Trophoblast cell (in vitro differentiated cells and primary cell): ENCODE data around the gene RABL2A.

Source experiments
- DNase-seq, 2 donors: peaks; one replicate each; pipeline ENCODE4 v3.0.0-alpha.2; 2016
- H2AFZ ChIP-seq: 2 replicates; pipeline ENCODE4 v1.6.1; 2013; ENCODE audit warnings: low read length, moderate library complexity, mild to moderate bottlenecking; ENCODE audit not compliant: insufficient read depth, poor library complexity
- H2AK5ac ChIP-seq: 2 replicates; pipeline ENCODE4 v1.6.1; 2013; ENCODE audit warnings: mild to moderate bottlenecking, low read length
- H2BK120ac ChIP-seq: 2 replicates; pipeline ENCODE4 v1.6.1; 2013; ENCODE audit warnings: low read length, mild to moderate bottlenecking, moderate library complexity; ENCODE audit not compliant: insufficient read depth, poor library complexity
- H2BK12ac ChIP-seq: 2 replicates; pipeline ENCODE4 v1.6.1; 2013; ENCODE audit warnings: mild to moderate bottlenecking, low read length, moderate library complexity
- H2BK5ac ChIP-seq: 2 replicates; pipeline ENCODE4 v1.6.1; 2013; ENCODE audit warnings: low read length, low read depth, moderate library complexity, mild to moderate bottlenecking; ENCODE audit not compliant: poor library complexity
- H3K14ac ChIP-seq: 2 replicates; pipeline ENCODE4 v1.6.1; 2013; ENCODE audit warnings: mild to moderate bottlenecking, low read length
- H3K18ac ChIP-seq: 2 replicates; pipeline ENCODE4 v1.6.1; 2013; ENCODE audit warnings: mild to moderate bottlenecking, low read length
- H3K23ac ChIP-seq: 2 replicates; pipeline ENCODE4 v1.6.1; 2013; ENCODE audit warnings: low read length
- H3K27ac ChIP-seq: 2 replicates; pipeline ENCODE4 v1.5.1; 2013; ENCODE audit warnings: low read depth, mild to moderate bottlenecking, inconsistent platforms, low read length, moderate library complexity
- H3K27me3 ChIP-seq: 2 replicates; pipeline ENCODE4 v1.6.1; 2013; ENCODE audit warnings: inconsistent platforms, mild to moderate bottlenecking, low read length, moderate library complexity; ENCODE audit not compliant: insufficient read depth
- H3K36me3 ChIP-seq, 2 experiments: 1 replicate in 1 of 2; 2 replicates in 1 of 2; pipeline ENCODE4 v1.6.1; 2013; ENCODE audit warnings: low read length in 2 of 2, mild to moderate bottlenecking in 2 of 2, moderate library complexity in 1 of 2; ENCODE audit not compliant: insufficient read depth in 2 of 2, control insufficient read depth in 1 of 2
- H3K4ac ChIP-seq: 2 replicates; pipeline ENCODE4 v1.6.1; 2013; ENCODE audit warnings: low read depth, mild to moderate bottlenecking, low read length, moderate library complexity
- H3K4me1 ChIP-seq, 2 experiments: 1 replicate in 1 of 2; 2 replicates in 1 of 2; pipeline ENCODE4 v1.6.1; 2013; ENCODE audit warnings: low read length in 2 of 2, mild to moderate bottlenecking in 2 of 2, moderate library complexity in 1 of 2; ENCODE audit not compliant: insufficient read depth in 2 of 2, control insufficient read depth in 1 of 2
- H3K4me2 ChIP-seq: 2 replicates; pipeline ENCODE4 v1.6.1; 2013; ENCODE audit warnings: inconsistent platforms, mild to moderate bottlenecking, low read length, moderate library complexity
- H3K4me3 ChIP-seq: 2 replicates; pipeline ENCODE4 v1.5.1; 2013; ENCODE audit warnings: mild to moderate bottlenecking, low read depth, low read length, inconsistent platforms
- H3K79me1 ChIP-seq: one replicate; pipeline ENCODE4 v1.6.1; 2013; ENCODE audit warnings: low read length
- H3K79me2 ChIP-seq: 2 replicates; pipeline ENCODE4 v1.6.1; 2013; ENCODE audit warnings: low read length, mild to moderate bottlenecking; ENCODE audit not compliant: control insufficient read depth, insufficient read depth, poor library complexity
- H3K9ac ChIP-seq: 2 replicates; pipeline ENCODE4 v1.6.1; 2013; ENCODE audit warnings: mild to moderate bottlenecking, low read length
- H3K9me3 ChIP-seq: 2 replicates; pipeline ENCODE4 v1.6.1; 2013; ENCODE audit warnings: low read depth, mild to moderate bottlenecking, control low read depth, inconsistent platforms, low read length; ENCODE audit not compliant: insufficient read depth
- H4K12ac ChIP-seq: 2 replicates; pipeline ENCODE4 v1.6.1; 2013; ENCODE audit warnings: low read depth, mild to moderate bottlenecking, low read length, moderate library complexity
- H4K8ac ChIP-seq: 2 replicates; pipeline ENCODE4 v1.6.1; 2013; ENCODE audit warnings: low read depth, mild to moderate bottlenecking, low read length, moderate library complexity
- H4K91ac ChIP-seq: one replicate; pipeline ENCODE4 v1.6.1; 2013; ENCODE audit warnings: low read depth, mild to moderate bottlenecking, low read length, moderate library complexity
- WGBS: extraction: QIAGEN DNeasy Blood & Tissue Kit; methylation state at CpG from one replicate; pipeline ENCODE4 v1.1.7; 2013; ENCODE audit warnings: missing lambda C conversion rate; ENCODE audit not compliant: insufficient read length, insufficient coverage; ENCODE audit errors: extremely low coverage; 5-methylcytosine and 5-hydroxymethylcytosine counted together

Gene RABL2A

GRCh38 chr2:113672326-113672932 lies 45.4 kb downstream of the RABL2A start:
- no peak overlapping the region for H3K4me3 ChIP-seq
- no peaks in the 10 kb centered on the region for H3K9me3 ChIP-seq
- no peak overlapping the region for H3K4me2 ChIP-seq
- H2BK5ac ChIP-seq = no peak overlapping the region
- no peaks in the 10 kb centered on the region for H3K36me3 ChIP-seq
- no peak overlapping the region for H3K9ac ChIP-seq
- no peaks in the 10 kb centered on the region for H3K79me1 ChIP-seq
- no peak overlapping the region for H3K23ac ChIP-seq
- H3K79me2 ChIP-seq = no peaks in the 10 kb centered on the region
- H4K8ac ChIP-seq = no peak overlapping the region
- no peak for DNase-seq
- H4K91ac ChIP-seq = no peak overlapping the region
- no peaks in the 10 kb centered on the region for H3K4me1 ChIP-seq
- H2BK120ac ChIP-seq = no peak overlapping the region
- H3K27ac ChIP-seq = no peak overlapping the region
- no peak overlapping the region for H2AFZ ChIP-seq
- H3K27me3 ChIP-seq = no peaks in the 10 kb centered on the region
- no peak overlapping the region for H3K18ac ChIP-seq
- H3K4ac ChIP-seq = no peak overlapping the region
- H3K14ac ChIP-seq = no peak overlapping the region
- no peak overlapping the region for H2AK5ac ChIP-seq
- H2BK12ac ChIP-seq = no peak overlapping the region
- no peak overlapping the region for H4K12ac ChIP-seq
- WGBS = no CpG with 5 or more reads among the region's 7 CpGs

GRCh38 chr2:113675875-113676274 lies 48.8 kb downstream of the RABL2A start:
- H4K12ac ChIP-seq = no peak overlapping the region
- no peak overlapping the region for H3K18ac ChIP-seq
- no peak overlapping the region for H3K4ac ChIP-seq
- H2BK120ac ChIP-seq = no peak overlapping the region
- H3K79me1 ChIP-seq = no peaks in the 10 kb centered on the region
- no peak overlapping the region for H2BK5ac ChIP-seq
- no peak overlapping the region for H3K23ac ChIP-seq
- H3K9me3 ChIP-seq = no peaks in the 10 kb centered on the region
- H4K8ac ChIP-seq = no peak overlapping the region
- no peak overlapping the region for H3K14ac ChIP-seq
- no peaks in the 10 kb centered on the region for H3K27me3 ChIP-seq
- no peak overlapping the region for H2BK12ac ChIP-seq
- no peak overlapping the region for H2AFZ ChIP-seq
- no peak overlapping the region for H3K27ac ChIP-seq
- no peak overlapping the region for H3K4me3 ChIP-seq
- no peaks in the 10 kb centered on the region for H3K79me2 ChIP-seq
- WGBS = no CpG with 5 or more reads among the region's 9 CpGs
- H3K4me1 ChIP-seq = no peaks in the 10 kb centered on the region
- no peak overlapping the region for H2AK5ac ChIP-seq
- H3K36me3 ChIP-seq = no peaks in the 10 kb centered on the region
- H3K4me2 ChIP-seq = no peak overlapping the region
- DNase-seq = no peak
- H4K91ac ChIP-seq = no peak overlapping the region
- H3K9ac ChIP-seq = no peak overlapping the region

GRCh38 chr2:113676623-113677266 lies 49.7 kb downstream of the RABL2A start:
- H3K79me1 ChIP-seq = no peaks in the 10 kb centered on the region
- H3K4ac ChIP-seq = no peak overlapping the region
- no CpG with 5 or more reads among the region's 4 CpGs for WGBS
- H3K27ac ChIP-seq = no peak overlapping the region
- H4K91ac ChIP-seq = no peak overlapping the region
- no peaks in the 10 kb centered on the region for H3K4me1 ChIP-seq
- H3K4me3 ChIP-seq = no peak overlapping the region
- H3K18ac ChIP-seq = no peak overlapping the region
- H2AFZ ChIP-seq = no peak overlapping the region
- no peak overlapping the region for H2BK12ac ChIP-seq
- no peak overlapping the region for H2BK5ac ChIP-seq
- H3K14ac ChIP-seq = no peak overlapping the region
- H4K12ac ChIP-seq = no peak overlapping the region
- no peaks in the 10 kb centered on the region for H3K27me3 ChIP-seq
- no peak overlapping the region for H2AK5ac ChIP-seq
- H3K9ac ChIP-seq = no peak overlapping the region
- no peak overlapping the region for H2BK120ac ChIP-seq
- no peak overlapping the region for H3K23ac ChIP-seq
- no peaks in the 10 kb centered on the region for H3K9me3 ChIP-seq
- no peaks in the 10 kb centered on the region for H3K79me2 ChIP-seq
- H4K8ac ChIP-seq = no peak overlapping the region
- no peak for DNase-seq
- no peak overlapping the region for H3K4me2 ChIP-seq
- H3K36me3 ChIP-seq = no peaks in the 10 kb centered on the region

- Histone ChIP-seq H4K12ac (no peak overlapping the region), H2BK120ac (no peak overlapping the region), H3K9ac (no peak overlapping the region), H2BK12ac (no peak overlapping the region), H3K27me3 (no peaks in the 10 kb centered on the region), H3K79me1 (no peaks in the 10 kb centered on the region), H3K4me2 (no peak overlapping the region), H4K8ac (no peak overlapping the region), H3K23ac (no peak overlapping the region), H3K36me3 (no peaks in the 10 kb centered on the region), H3K14ac (no peak overlapping the region), H3K4me1 (no peaks in the 10 kb centered on the region), H3K27ac (no peak overlapping the region), H2AFZ (no peak overlapping the region), H2AK5ac (no peak overlapping the region), H3K4me3 (no peak overlapping the region), H3K9me3 (no peaks in the 10 kb centered on the region), H3K18ac (no peak overlapping the region), H4K91ac (no peak overlapping the region), H3K4ac (no peak overlapping the region), H2BK5ac (no peak overlapping the region), H3K79me2 (no peaks in the 10 kb centered on the region)
- WGBS = no CpG with 5 or more reads among the region's 2 CpGs
- DNase-seq = no peak
Measured at GRCh38 chr2:113677330-113677729, 50.3 kb downstream of the RABL2A start.
